Parathyroid adenoma (tissue), 2 donors: Measurements from ENCODE around the gene SLC15A4.

Source experiments
- H2AFZ ChIP-seq: fragments of 300-600 bp; sonication (generic); one replicate; pipeline ENCODE4 v1.7.0; 2017; ENCODE audit warnings: antibody characterized with exemption, mild to moderate bottlenecking
- H3K27ac ChIP-seq: fragments of 300-600 bp; sonication (generic); one replicate; pipeline ENCODE4 v1.7.0; 2017
- H3K27me3 ChIP-seq: fragments of 300-600 bp; sonication (generic); one replicate; pipeline ENCODE4 v1.7.0; 2017; ENCODE audit warnings: low read length; ENCODE audit not compliant: control insufficient read depth, insufficient read depth
- H3K36me3 ChIP-seq: fragments of 300-600 bp; sonication (generic); one replicate; pipeline ENCODE4 v1.7.0; 2017; ENCODE audit warnings: low read length; ENCODE audit not compliant: control insufficient read depth, insufficient read depth
- H3K4me1 ChIP-seq: fragments of 300-600 bp; sonication (generic); one replicate; pipeline ENCODE4 v1.7.0; 2017; ENCODE audit warnings: control low read depth
- H3K4me2 ChIP-seq: fragments of 300-600 bp; sonication (generic); one replicate; pipeline ENCODE4 v1.7.0; 2017; ENCODE audit warnings: low read length
- H3K4me3 ChIP-seq: fragments of 300-600 bp; sonication (generic); one replicate; pipeline ENCODE4 v1.7.0; 2017; ENCODE audit warnings: low read depth, low read length
- H3K79me2 ChIP-seq: fragments of 300-600 bp; sonication (generic); one replicate; pipeline ENCODE4 v1.7.0; 2017; ENCODE audit warnings: control low read depth
- H3K9ac ChIP-seq: fragments of 300-600 bp; sonication (generic); one replicate; pipeline ENCODE4 v1.7.0; 2017; ENCODE audit warnings: mild to moderate bottlenecking
- H3K9me3 ChIP-seq: fragments of 300-600 bp; sonication (generic); one replicate; pipeline ENCODE4 v1.7.0; 2017; ENCODE audit warnings: low read length; ENCODE audit not compliant: control insufficient read depth
- TF ChIP-seq, protein P1 (sequence below): fragments of 300-600 bp; sonication (generic); IDR thresholded peaks from one replicate; pipeline ENCODE4 v1.7.0; 2017; ENCODE audit warnings: antibody characterized with exemption, mild to moderate bottlenecking
- donor health status: primary hyperparathyroidism.

Gene SLC15A4

DNA sequence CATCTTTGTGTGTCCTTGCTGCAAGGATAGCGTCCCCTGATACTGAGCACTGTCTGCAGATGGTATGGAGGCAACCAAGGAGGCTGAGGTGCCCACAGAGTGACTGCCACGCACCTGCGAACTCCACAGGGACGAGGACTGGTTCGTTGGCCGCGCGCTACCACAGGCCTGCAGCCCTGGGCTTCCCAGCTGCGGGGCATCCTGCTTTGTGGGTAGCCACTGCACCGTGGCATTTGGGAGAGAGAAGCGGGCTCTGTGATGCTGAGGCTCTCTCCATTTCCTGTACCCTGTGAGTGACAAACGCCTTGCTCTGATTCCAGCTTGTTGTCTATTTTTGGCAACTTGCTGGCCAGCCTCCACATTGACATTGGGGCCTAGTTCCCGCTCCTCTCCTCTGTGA lies 76.3 kb downstream of the SLC15A4 start:
- no peaks in the 10 kb centered on the region for H3K79me2 ChIP-seq
- no peaks in the 10 kb centered on the region for H3K4me1 ChIP-seq
- H3K4me2 ChIP-seq = no peak overlapping the region
- H3K27me3 ChIP-seq = peaks cover 3% of the 10 kb centered on the region
- H3K9ac ChIP-seq = no peak overlapping the region
- no peaks in the 10 kb centered on the region for H3K9me3 ChIP-seq
- no peaks in the 10 kb centered on the region for H3K36me3 ChIP-seq
- no peak overlapping the region for H3K4me3 ChIP-seq
- TF ChIP-seq, protein P1, sequence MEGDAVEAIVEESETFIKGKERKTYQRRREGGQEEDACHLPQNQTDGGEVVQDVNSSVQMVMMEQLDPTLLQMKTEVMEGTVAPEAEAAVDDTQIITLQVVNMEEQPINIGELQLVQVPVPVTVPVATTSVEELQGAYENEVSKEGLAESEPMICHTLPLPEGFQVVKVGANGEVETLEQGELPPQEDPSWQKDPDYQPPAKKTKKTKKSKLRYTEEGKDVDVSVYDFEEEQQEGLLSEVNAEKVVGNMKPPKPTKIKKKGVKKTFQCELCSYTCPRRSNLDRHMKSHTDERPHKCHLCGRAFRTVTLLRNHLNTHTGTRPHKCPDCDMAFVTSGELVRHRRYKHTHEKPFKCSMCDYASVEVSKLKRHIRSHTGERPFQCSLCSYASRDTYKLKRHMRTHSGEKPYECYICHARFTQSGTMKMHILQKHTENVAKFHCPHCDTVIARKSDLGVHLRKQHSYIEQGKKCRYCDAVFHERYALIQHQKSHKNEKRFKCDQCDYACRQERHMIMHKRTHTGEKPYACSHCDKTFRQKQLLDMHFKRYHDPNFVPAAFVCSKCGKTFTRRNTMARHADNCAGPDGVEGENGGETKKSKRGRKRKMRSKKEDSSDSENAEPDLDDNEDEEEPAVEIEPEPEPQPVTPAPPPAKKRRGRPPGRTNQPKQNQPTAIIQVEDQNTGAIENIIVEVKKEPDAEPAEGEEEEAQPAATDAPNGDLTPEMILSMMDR = no peak
- no peak overlapping the region for H3K27ac ChIP-seq
- H2AFZ ChIP-seq = no peak overlapping the region

DNA sequence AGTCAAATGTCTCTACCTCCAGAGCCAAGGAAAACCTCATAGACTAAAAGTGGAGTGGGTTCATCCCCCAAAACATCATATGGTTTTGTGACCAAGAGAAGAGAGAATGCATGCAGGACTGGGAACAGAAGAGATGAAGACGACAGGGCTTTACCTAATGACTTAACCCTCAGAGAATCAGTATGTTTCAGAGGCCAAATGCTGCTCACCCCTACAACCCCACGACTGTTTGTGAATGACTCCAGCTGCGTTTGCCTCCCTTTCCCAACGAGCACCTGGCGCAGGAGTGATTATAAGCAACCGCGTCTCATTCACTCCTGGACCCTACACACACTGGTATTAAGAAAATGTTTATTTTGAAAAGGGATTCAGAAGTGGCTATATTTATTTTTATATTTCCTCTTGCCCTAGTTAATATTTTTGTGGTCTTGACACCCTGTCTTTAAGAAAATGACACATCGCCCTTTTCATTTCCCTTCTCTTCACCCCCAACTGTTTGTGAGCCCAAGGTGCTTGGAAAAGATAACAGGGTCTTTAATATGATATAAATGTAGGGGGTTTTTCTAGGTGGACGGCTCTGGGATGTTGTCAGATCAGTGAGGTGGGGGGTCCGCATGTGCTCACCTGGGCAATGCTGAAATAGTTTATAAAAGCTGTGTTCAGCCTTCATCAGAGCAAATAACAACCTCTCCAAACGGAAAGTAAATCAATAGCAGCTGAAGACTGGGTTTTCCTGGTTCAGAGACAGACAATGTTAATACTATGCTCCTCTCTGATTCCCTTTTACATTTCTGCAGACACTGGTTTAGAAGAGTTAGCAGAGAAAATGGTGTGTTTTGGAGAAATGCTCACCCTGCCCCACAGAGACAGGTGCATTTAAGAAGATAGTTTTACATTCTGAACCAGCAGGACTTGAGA lies 77.7 kb downstream of the SLC15A4 start:
- H3K4me2 ChIP-seq = no peak overlapping the region
- H3K79me2 ChIP-seq = no peaks in the 10 kb centered on the region
- H2AFZ ChIP-seq = no peak overlapping the region
- no peaks in the 10 kb centered on the region for H3K36me3 ChIP-seq
- H3K27me3 ChIP-seq = peaks cover 3% of the 10 kb centered on the region
- H3K4me1 ChIP-seq = no peaks in the 10 kb centered on the region
- no peak overlapping the region for H3K4me3 ChIP-seq
- H3K9me3 ChIP-seq = no peaks in the 10 kb centered on the region
- TF ChIP-seq, protein P1 = no peak
- no peak overlapping the region for H3K27ac ChIP-seq
- H3K9ac ChIP-seq = no peak overlapping the region

- H3K9me3 ChIP-seq = no peaks in the 10 kb centered on the region
- H3K4me2 ChIP-seq = no peak overlapping the region
- H3K36me3 ChIP-seq = no peaks in the 10 kb centered on the region
- H2AFZ ChIP-seq = no peak overlapping the region
- H3K4me3 ChIP-seq = no peak overlapping the region
- no peaks in the 10 kb centered on the region for H3K79me2 ChIP-seq
- no peaks in the 10 kb centered on the region for H3K4me1 ChIP-seq
- no peak overlapping the region for H3K9ac ChIP-seq
- H3K27ac ChIP-seq = no peak overlapping the region
- peaks cover 3% of the 10 kb centered on the region for H3K27me3 ChIP-seq
- TF ChIP-seq, protein P1 = no peak
These were observed 79.8 kb downstream of the SLC15A4 start for GRCh38 chr12:128743916-128744315.
